Transverse colon (tissue), 4 donors: ENCODE results near the gene CD22. TPM values are rescaled to one million over a fixed set of nuclear protein-coding genes. Genes with fewer than 3 reads are reported as not detected.

ENCODE experiments used
- DNase-seq: peaks from one replicate; pipeline ENCODE4 v3.0.0-alpha.2; 2019
- H3K27ac ChIP-seq, 4 donors: fragments of 200-600 bp; sonication (generic); 2 replicates each; pipeline ENCODE4 v1.5.1; 2016 to 2018; ENCODE audit warnings: inconsistent platforms in 4 of 4
- H3K27me3 ChIP-seq: fragments of 200-600 bp; sonication (generic); 2 replicates; pipeline ENCODE4 v1.5.1; 2017; ENCODE audit warnings: inconsistent platforms
- H3K36me3 ChIP-seq, 4 donors: fragments of 200-600 bp; sonication (generic); 2 replicates each; pipeline ENCODE4 v1.5.1; 2017 to 2019; ENCODE audit warnings: inconsistent platforms in 4 of 4
- H3K4me1 ChIP-seq, 4 donors: fragments of 200-600 bp; sonication (generic); 2 replicates each; pipeline ENCODE4 v1.5.1; 2017 to 2020; ENCODE audit warnings: inconsistent platforms in 4 of 4
- H3K4me3 ChIP-seq, 4 donors: fragments of 200-600 bp; sonication (generic); 1 replicate in 1 of 4; 2 replicates in 3 of 4; pipeline versions ENCODE4 v1.5.1 to v1.6.1; 2017 to 2019; ENCODE audit warnings: inconsistent platforms in 4 of 4
- H3K9me3 ChIP-seq, 2 donors: fragments of 200-600 bp; sonication (generic); 2 replicates each; pipeline ENCODE4 v1.5.1; 2017 to 2019; ENCODE audit warnings: inconsistent platforms in 2 of 2
- EP300 ChIP-seq: sonication (generic); formaldehyde crosslinking; IDR thresholded peaks from one replicate; pipeline ENCODE4 v1.6.1; 2017; ENCODE audit warnings: antibody characterized with exemption, low read depth
- POLR2A ChIP-seq: fragments of 450-650 bp; IDR thresholded peaks from one replicate; pipeline ENCODE4 v1.6.1; 2016; ENCODE audit warnings: antibody characterized with exemption, mild to moderate bottlenecking, moderate library complexity
- POLR2AphosphoS5 ChIP-seq, 3 donors: sonication (generic); formaldehyde crosslinking; IDR thresholded peaks; one replicate each; pipeline ENCODE4 v1.6.1; 2016; ENCODE audit warnings: antibody characterized with exemption in 3 of 3
- WGBS, 2 donors: methylation state at CpG; one replicate each; pipeline ENCODE4 v1.1.5; 2018; ENCODE audit warnings: low coverage in 1 of 2; 5-methylcytosine and 5-hydroxymethylcytosine counted together
- in situ Hi-C, 4 donors: fragments of 200-750 bp; cut with MboI; loops; one replicate each; pipeline versions ENCODE4 v1.15.0 to v1.15.1; 2017; ENCODE audit warnings: low sequenced_read_pairs in 3 of 4, low pct_ligation_motif_present in 1 of 4, low pct_unique_long_range_greater_than_20kb in 1 of 4
- intact Hi-C: fragments of 100-400 bp; cut with DNase I; formaldehyde crosslinking; loops from one replicate; pipeline ENCODE4 v1.15.1; 2023; ENCODE audit warnings: low total_unique reads
- total RNA-seq, 4 donors: library from RNA; depleted of rRNA; stranded (reverse); fragments of >200 nt; gene quantifications; one replicate each; pipeline ENCODE4 v1.1.0, GENCODE V29; 2016
- TF ChIP-seq, protein P1 (sequence below), 5 experiments: fragments of 200-600 bp in 3 of 5; fragments of 450-650 bp in 2 of 5; sonication (generic) in 3 of 5; IDR thresholded peaks; 1 replicate in 2 of 5; 2 replicates in 3 of 5; pipeline ENCODE4 v1.5.1; 2016 to 2017; ENCODE audit warnings: antibody characterized with exemption in 5 of 5, inconsistent platforms in 3 of 5, mild to moderate bottlenecking in 2 of 5, moderate library complexity in 1 of 5

The CD22 gene
- total RNA-seq, 4 donors from 2014 or later = 4.4 to 27.7 (median 21.1) TPM; not detected in 1

DNA sequence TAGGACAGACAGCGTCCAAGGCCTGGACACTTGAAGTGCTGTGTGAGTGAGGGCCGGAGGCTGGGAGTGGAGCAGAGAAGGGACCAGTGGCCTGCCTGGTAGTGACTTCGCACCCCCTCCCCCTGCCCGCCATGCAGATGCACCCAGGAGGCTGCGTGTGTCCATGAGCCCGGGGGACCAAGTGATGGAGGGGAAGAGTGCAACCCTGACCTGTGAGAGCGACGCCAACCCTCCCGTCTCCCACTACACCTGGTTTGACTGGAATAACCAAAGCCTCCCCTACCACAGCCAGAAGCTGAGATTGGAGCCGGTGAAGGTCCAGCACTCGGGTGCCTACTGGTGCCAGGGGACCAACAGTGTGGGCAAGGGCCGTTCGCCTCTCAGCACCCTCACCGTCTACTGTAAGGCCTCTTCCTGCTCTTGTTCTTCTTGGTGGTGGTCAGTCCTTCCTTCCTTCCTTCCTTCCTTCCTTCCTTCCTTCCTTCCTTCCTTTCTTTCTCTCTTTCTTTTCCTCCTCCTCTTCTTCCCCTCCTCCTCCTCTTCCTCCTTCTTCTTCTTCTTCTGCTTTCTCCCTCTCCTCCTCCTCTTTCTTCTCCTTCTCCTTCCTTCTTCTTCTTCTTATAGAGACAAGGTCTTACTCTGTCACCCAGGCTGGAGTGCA is 12.7 kb downstream of the CD22 start:
- Histone ChIP-seq H3K4me3 (no peak overlapping the region), H3K27ac (no peak overlapping the region), H3K27me3 (peaks cover 4% of the 10 kb centered on the region), H3K4me1 (no peaks in the 10 kb centered on the region), H3K9me3 (no peaks in the 10 kb centered on the region), H3K36me3 (no peaks in the 10 kb centered on the region)
- WGBS, 2 donors = 60 to 83% methylated on average over 1 to 10 of the region's 14 CpGs
- intact Hi-C loops = no loop called here
- in situ Hi-C loops = loop anchor here in 1 of 4 donors (10.0 kb wide), 1 partner anchor 153 kb away; the partner anchor contains the start of gene KRTDAP
- TF ChIP-seq POLR2A (no peak), POLR2AphosphoS5 (IDR thresholded peaks at IDR 0.05) (no peak)
- DNase-seq = no peak

DNA sequence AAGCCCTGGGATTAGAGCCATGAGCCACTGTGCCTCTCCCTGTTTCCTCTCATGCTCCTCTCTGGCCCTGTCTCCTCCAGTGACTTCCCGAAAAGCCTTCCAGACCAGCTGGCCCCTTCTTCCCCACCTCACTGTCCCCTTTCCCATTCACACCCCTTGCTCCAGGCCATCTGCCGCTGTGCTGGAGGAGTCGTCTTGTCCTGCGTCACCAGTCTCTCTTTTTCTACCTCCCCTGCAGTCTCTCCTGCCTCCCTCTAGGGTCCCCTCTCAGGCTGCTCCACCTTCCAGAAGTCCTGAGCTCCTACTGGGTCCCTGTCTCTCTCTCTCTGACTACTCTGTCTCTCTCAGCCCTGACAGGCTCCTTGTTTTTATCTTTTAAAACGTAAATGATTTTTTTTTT is 13.4 kb downstream of the CD22 start:
- intact Hi-C loops = no loop called here
- Histone ChIP-seq H3K27ac (no peak overlapping the region), H3K4me3 (no peak overlapping the region), H3K27me3 (peaks cover 4% of the 10 kb centered on the region), H3K4me1 (no peaks in the 10 kb centered on the region), H3K9me3 (no peaks in the 10 kb centered on the region), H3K36me3 (no peaks in the 10 kb centered on the region)
- WGBS, 2 donors = 56 to 67% methylated on average over 5 of the region's 5 CpGs
- no peak for DNase-seq
- in situ Hi-C loops = loop anchor here in 1 of 4 donors (10.0 kb wide), 1 partner anchor 152 kb away; the partner anchor contains the start of gene KRTDAP
- TF ChIP-seq, protein P1, sequence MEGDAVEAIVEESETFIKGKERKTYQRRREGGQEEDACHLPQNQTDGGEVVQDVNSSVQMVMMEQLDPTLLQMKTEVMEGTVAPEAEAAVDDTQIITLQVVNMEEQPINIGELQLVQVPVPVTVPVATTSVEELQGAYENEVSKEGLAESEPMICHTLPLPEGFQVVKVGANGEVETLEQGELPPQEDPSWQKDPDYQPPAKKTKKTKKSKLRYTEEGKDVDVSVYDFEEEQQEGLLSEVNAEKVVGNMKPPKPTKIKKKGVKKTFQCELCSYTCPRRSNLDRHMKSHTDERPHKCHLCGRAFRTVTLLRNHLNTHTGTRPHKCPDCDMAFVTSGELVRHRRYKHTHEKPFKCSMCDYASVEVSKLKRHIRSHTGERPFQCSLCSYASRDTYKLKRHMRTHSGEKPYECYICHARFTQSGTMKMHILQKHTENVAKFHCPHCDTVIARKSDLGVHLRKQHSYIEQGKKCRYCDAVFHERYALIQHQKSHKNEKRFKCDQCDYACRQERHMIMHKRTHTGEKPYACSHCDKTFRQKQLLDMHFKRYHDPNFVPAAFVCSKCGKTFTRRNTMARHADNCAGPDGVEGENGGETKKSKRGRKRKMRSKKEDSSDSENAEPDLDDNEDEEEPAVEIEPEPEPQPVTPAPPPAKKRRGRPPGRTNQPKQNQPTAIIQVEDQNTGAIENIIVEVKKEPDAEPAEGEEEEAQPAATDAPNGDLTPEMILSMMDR (IDR thresholded peaks at IDR 0.05) = no peak
- TF ChIP-seq POLR2A (no peak), POLR2AphosphoS5 (IDR thresholded peaks at IDR 0.05) (no peak), EP300 (no peak)

DNA sequence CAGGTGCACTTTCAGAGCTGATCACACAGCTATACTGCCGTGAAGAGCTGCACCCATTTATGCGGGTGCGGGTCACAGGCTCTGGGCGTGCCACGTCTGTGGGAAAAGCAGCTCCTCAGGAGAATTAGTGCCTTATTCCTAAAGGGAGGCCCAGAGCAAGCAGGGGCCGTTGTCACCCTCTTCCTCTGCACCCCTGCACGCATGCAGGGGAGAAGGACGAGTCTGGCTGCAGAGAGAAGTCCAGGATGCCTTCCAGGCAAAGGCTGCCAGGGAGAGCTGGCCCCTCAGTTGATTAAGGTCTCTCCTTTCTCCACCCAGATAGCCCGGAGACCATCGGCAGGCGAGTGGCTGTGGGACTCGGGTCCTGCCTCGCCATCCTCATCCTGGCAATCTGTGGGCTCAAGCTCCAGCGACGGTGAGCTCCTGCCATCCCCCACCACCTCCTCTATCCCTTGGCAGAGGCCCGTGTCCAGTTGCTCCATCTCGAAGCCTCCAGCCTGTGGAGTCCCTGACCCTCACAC is 15.6 kb downstream of the CD22 start:
- in situ Hi-C loops (loop anchor here in 1 of 4 donors (10.0 kb wide), 1 partner anchor 150 kb away; the partner anchor contains the start of gene KRTDAP), intact Hi-C loops (no loop called here)
- H3K36me3 ChIP-seq = no peaks in the 10 kb centered on the region
- no peak for DNase-seq
- H3K4me1 ChIP-seq = no peaks in the 10 kb centered on the region
- H3K27me3 ChIP-seq = peaks cover 4% of the 10 kb centered on the region
- H3K4me3 ChIP-seq = no peak overlapping the region
- H3K9me3 ChIP-seq = no peaks in the 10 kb centered on the region
- WGBS, 2 donors = 74% methylated on average over 17 of the region's 17 CpGs; no CpG with 5 or more reads in 1 of the 2 donors
- TF ChIP-seq EP300 (no peak), POLR2A (no peak), POLR2AphosphoS5 (IDR thresholded peaks at IDR 0.05) (no peak)
- TF ChIP-seq, protein P1 (IDR thresholded peaks at IDR 0.05) = no peak
- no peak overlapping the region for H3K27ac ChIP-seq

DNA sequence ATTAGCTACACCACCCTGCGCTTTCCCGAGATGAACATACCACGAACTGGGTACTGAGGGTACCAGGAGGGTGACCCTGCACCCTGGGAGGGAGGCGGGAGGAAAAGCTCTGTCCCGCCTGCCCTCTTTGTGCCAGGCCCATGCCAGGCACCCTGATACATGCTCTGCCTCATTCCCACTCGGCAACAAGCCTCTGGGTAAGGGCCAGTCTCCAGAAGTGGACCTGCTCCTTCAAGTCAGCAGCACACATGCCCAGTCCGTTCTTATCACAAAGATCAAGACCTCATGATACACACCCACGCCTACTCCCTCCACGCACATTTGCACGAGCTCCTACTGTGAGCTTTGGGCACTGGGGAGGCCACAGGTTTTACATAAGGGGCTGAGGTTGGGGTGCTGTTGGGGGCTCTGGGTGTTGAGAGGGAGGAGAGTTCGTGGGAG is 16.7 kb downstream of the CD22 start:
- no peak for TF ChIP-seq POLR2AphosphoS5 (IDR thresholded peaks at IDR 0.05)
- TF ChIP-seq POLR2A = no peak
- TF ChIP-seq, protein P1 (IDR thresholded peaks at IDR 0.05) = no peak
- TF ChIP-seq EP300 = no peak
- H3K27me3 ChIP-seq = peaks cover 4% of the 10 kb centered on the region
- WGBS, 2 donors = 50 to 65% methylated on average over 4 to 11 of the region's 11 CpGs
- in situ Hi-C loops = loop anchor here in 1 of 4 donors (10.0 kb wide), 1 partner anchor 149 kb away; the partner anchor contains the start of gene KRTDAP
- intact Hi-C loops = no loop called here
- no peak overlapping the region for H3K4me3 ChIP-seq
- no peaks in the 10 kb centered on the region for H3K9me3 ChIP-seq
- no peaks in the 10 kb centered on the region for H3K36me3 ChIP-seq
- DNase-seq = no peak
- no peak overlapping the region for H3K27ac ChIP-seq
- H3K4me1 ChIP-seq = no peaks in the 10 kb centered on the region
